ENCODE results near the gene PCK1. TPM values are rescaled to one million over a fixed set of nuclear protein-coding genes. Genes with fewer than 3 reads are reported as not detected.
A peak's percentile ranks its signal among the peaks of the same experiment; 100 is the strongest.

PCK1 gene
- total and polyA plus RNA-seq, 2 of the 13 experiments (the other 11 are each of a cell fraction or from before 2014, with no cell fraction given): 6.5 to 12.6 TPM

DNA sequence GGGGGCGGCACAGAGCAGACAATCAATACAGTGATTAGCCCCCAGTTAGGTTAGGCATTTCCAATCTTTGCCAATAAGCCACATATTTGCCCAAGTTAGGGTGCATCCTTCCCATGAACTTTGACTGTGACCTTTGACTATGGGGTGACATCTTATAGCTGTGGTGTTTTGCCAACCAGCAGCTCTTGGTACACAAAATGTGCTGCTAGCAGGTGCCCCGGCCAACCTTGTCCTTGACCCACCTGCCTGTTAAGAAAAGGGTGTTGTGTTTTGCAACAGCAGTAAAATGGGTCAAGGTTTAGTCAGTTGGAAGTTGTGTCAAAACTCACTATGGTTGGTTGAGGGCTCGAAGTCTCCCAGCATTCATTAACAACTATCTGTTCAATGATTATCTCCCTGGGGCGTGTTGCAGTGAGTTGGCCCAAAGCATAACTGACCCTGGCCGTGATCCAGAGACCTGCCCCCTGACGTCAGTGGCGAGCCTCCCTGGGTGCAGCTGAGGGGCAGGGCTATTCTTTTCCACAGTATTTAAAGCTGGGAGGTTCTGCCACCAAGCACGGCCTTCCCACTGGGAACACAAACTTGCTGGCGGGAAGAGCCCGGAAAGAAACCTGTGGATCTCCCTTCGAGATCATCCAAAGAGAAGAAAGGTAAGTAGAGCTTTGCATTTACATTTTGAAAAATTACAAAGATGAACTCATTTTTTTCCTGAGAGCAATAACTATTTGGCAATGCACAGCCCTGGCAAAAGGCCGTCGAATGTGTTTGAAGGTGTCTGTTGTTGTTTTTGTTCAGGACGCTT lies at the start of gene PCK1 (continued):
- TF ChIP-seq ZKSCAN1 (IDR thresholded peaks at IDR 0.05; ENCODE audit: low read length) (no peak; the same call in 1 of the 2 replicates), MTF1 (CRISPR knock-in tag; IDR thresholded peaks at IDR 0.05) (no peak), KAT8 (CRISPR knock-in tag; IDR thresholded peaks at IDR 0.05) (peak; percentile 82), TARDBP (CRISPR knock-in tag; IDR thresholded peaks at IDR 0.05) (peak; percentile 95), STAT5B (CRISPR knock-in tag; IDR thresholded peaks at IDR 0.05) (no peak), ZNF569 (CRISPR knock-in tag; IDR thresholded peaks at IDR 0.05; ENCODE audit: borderline replicate concordance) (0 out of 2 replicates have a peak, but pooled peaks have one; percentile 24), ZNF331 (CRISPR knock-in tag; IDR thresholded peaks at IDR 0.05) (peak; percentile 92), MIER2 (CRISPR knock-in tag; IDR thresholded peaks at IDR 0.05) (peak; percentile 67; the same call in 1 of the 2 replicates), CREB1 (IDR thresholded peaks at IDR 0.05) (peak; percentile 94), CREB1 (CRISPR knock-in tag; IDR thresholded peaks at IDR 0.05) (peak; percentile 98), ATRX (CRISPR knock-in tag; IDR thresholded peaks at IDR 0.05; ENCODE audit: borderline replicate concordance) (no peak), KDM5B (CRISPR knock-in tag; IDR thresholded peaks at IDR 0.05; ENCODE audit: borderline replicate concordance) (no peak), ZZZ3 (CRISPR knock-in tag; IDR thresholded peaks at IDR 0.05; ENCODE audit: borderline replicate concordance) (peak; percentile 62; the same call in 1 of the 2 replicates), CENPT (CRISPR knock-in tag; IDR thresholded peaks at IDR 0.05; ENCODE audit: low read depth) (no peak), ZNF350 (CRISPR knock-in tag; IDR thresholded peaks at IDR 0.05; ENCODE audit: borderline replicate concordance, low read depth) (peak; percentile 98), ETV5 (CRISPR knock-in tag; IDR thresholded peaks at IDR 0.05; ENCODE audit: borderline replicate concordance) (peak; percentile 27; the same call in 1 of the 2 replicates)
- TF ChIP-seq, protein P1, sequence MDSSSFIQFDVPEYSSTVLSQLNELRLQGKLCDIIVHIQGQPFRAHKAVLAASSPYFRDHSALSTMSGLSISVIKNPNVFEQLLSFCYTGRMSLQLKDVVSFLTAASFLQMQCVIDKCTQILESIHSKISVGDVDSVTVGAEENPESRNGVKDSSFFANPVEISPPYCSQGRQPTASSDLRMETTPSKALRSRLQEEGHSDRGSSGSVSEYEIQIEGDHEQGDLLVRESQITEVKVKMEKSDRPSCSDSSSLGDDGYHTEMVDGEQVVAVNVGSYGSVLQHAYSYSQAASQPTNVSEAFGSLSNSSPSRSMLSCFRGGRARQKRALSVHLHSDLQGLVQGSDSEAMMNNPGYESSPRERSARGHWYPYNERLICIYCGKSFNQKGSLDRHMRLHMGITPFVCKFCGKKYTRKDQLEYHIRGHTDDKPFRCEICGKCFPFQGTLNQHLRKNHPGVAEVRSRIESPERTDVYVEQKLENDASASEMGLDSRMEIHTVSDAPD (CRISPR knock-in tag; IDR thresholded peaks at IDR 0.05): peak; percentile 98
- TF ChIP-seq, protein P2, sequence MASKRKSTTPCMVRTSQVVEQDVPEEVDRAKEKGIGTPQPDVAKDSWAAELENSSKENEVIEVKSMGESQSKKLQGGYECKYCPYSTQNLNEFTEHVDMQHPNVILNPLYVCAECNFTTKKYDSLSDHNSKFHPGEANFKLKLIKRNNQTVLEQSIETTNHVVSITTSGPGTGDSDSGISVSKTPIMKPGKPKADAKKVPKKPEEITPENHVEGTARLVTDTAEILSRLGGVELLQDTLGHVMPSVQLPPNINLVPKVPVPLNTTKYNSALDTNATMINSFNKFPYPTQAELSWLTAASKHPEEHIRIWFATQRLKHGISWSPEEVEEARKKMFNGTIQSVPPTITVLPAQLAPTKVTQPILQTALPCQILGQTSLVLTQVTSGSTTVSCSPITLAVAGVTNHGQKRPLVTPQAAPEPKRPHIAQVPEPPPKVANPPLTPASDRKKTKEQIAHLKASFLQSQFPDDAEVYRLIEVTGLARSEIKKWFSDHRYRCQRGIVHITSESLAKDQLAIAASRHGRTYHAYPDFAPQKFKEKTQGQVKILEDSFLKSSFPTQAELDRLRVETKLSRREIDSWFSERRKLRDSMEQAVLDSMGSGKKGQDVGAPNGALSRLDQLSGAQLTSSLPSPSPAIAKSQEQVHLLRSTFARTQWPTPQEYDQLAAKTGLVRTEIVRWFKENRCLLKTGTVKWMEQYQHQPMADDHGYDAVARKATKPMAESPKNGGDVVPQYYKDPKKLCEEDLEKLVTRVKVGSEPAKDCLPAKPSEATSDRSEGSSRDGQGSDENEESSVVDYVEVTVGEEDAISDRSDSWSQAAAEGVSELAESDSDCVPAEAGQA (IDR thresholded peaks at IDR 0.05; ENCODE audit: low read depth): peak; percentile 82; the same call in 1 of the 2 replicates
- TF ChIP-seq, protein P2 (CRISPR knock-in tag; IDR thresholded peaks at IDR 0.05; ENCODE audit: borderline replicate concordance): no peak; the same call in 1 of the 2 replicates
- TF ChIP-seq, protein P3, sequence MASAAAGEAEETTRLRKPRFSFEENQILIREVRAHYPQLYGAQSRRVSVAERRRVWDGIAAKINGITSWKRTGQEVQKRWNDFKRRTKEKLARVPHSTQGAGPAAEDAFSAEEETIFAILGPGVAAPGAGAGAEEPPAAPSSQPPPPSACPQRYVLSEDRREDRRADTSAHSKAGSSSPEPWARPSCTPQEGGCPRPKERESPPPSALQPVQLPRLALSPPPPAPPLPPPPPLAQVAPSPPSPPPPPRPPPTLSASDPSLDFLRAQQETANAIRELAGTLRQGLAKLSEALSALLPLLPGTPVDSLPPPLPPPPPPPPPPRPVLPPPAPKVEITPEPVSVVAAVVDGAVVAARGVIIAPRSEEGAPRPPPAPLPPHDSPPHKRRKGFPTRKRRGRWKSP (CRISPR knock-in tag; IDR thresholded peaks at IDR 0.05): peak; percentile 83; the same call in 1 of the 2 replicates
- TF ChIP-seq, protein P4, sequence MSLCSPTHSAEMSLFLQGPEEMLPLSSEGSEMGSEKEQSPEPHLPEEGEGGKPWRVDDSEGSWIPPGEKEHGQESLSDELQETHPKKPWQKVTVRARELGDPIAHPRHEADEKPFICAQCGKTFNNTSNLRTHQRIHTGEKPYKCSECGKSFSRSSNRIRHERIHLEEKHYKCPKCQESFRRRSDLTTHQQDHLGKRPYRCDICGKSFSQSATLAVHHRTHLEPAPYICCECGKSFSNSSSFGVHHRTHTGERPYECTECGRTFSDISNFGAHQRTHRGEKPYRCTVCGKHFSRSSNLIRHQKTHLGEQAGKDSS (CRISPR knock-in tag; IDR thresholded peaks at IDR 0.05; ENCODE audit: borderline replicate concordance, low read depth): 0 out of 2 replicates have a peak, but pooled peaks have one; percentile 10
